Measurements from ENCODE around the gene ZNF280C. TPM values are rescaled to one million over a fixed set of nuclear protein-coding genes. Genes with fewer than 3 reads are reported as not detected.

Gene ZNF280C
- total RNA-seq, 2 donors from 2014 or later: 2.1 to 2.4 TPM

GRCh38 chrX:130267956-130268448, 697 bp downstream of the ZNF280C start:
- intact Hi-C loops (cut with DNase I): no loop called here
- no peak for DNase-seq
- H3K4me1 ChIP-seq: no peaks in the 10 kb centered on the region

GRCh38 chrX:130264573-130264972, 4.1 kb downstream of the ZNF280C start:
- H3K9me3 ChIP-seq: no peaks in the 10 kb centered on the region
- H3K27me3 ChIP-seq: no peaks in the 10 kb centered on the region
- no peak overlapping the region for H3K27ac ChIP-seq
- DNase-seq: no peak
- H3K36me3 ChIP-seq: no peaks in the 10 kb centered on the region
- intact Hi-C loops (cut with DNase I): no loop called here
- H3K4me1 ChIP-seq: no peaks in the 10 kb centered on the region
- H3K9ac ChIP-seq (ENCODE audit: low read depth in 2 of 2, low read length in 2 of 2): no peak overlapping the region
- no peak overlapping the region for H3K4me3 ChIP-seq
- no peak for TF ChIP-seq CTCF (IDR thresholded peaks at IDR 0.05)

More at GRCh38 chrX:130267956-130268448, 697 bp downstream of the ZNF280C start:
- TF ChIP-seq CTCF (IDR thresholded peaks at IDR 0.05): no peak
- peak overlapping the region; percentile 55 to 60 for H3K9ac ChIP-seq (ENCODE audit: low read depth in 2 of 2, low read length in 2 of 2)
- H3K9me3 ChIP-seq: no peaks in the 10 kb centered on the region
- H3K27me3 ChIP-seq: no peaks in the 10 kb centered on the region
- no peaks in the 10 kb centered on the region for H3K36me3 ChIP-seq
- H3K4me3 ChIP-seq: peak overlapping the region; percentile 49
- peak overlapping the region; percentile 66 for H3K27ac ChIP-seq

GRCh38 chrX:130263016-130263415, 5.7 kb downstream of the ZNF280C start:
- no peaks in the 10 kb centered on the region for H3K9me3 ChIP-seq
- H3K9ac ChIP-seq (ENCODE audit: low read depth in 2 of 2, low read length in 2 of 2): no peak overlapping the region
- intact Hi-C loops (cut with DNase I): no loop called here
- H3K4me3 ChIP-seq: no peak overlapping the region
- no peak overlapping the region for H3K27ac ChIP-seq
- H3K27me3 ChIP-seq: no peaks in the 10 kb centered on the region
- DNase-seq: no peak
- no peaks in the 10 kb centered on the region for H3K4me1 ChIP-seq
- TF ChIP-seq CTCF (IDR thresholded peaks at IDR 0.05): no peak
- H3K36me3 ChIP-seq: no peaks in the 10 kb centered on the region

- Histone ChIP-seq H3K4me1 (no peaks in the 10 kb centered on the region), H3K36me3 (no peaks in the 10 kb centered on the region), H3K9me3 (no peaks in the 10 kb centered on the region), H3K9ac (ENCODE audit: low read depth in 2 of 2, low read length in 2 of 2) (no peak overlapping the region), H3K27ac (no peak overlapping the region), H3K27me3 (no peaks in the 10 kb centered on the region), H3K4me3 (no peak overlapping the region)
- TF ChIP-seq CTCF (IDR thresholded peaks at IDR 0.05): no peak
- no peak for DNase-seq
- intact Hi-C loops (cut with DNase I): no loop called here
These were observed 6.5 kb downstream of the ZNF280C start for GRCh38 chrX:130262231-130262630.

- no peak for DNase-seq
- H3K36me3 ChIP-seq: no peaks in the 10 kb centered on the region
- H3K4me3 ChIP-seq: no peak overlapping the region
- no peak overlapping the region for H3K9ac ChIP-seq (ENCODE audit: low read depth in 2 of 2, low read length in 2 of 2)
- no peaks in the 10 kb centered on the region for H3K4me1 ChIP-seq
- H3K9me3 ChIP-seq: no peaks in the 10 kb centered on the region
- H3K27ac ChIP-seq: no peak overlapping the region
- no peaks in the 10 kb centered on the region for H3K27me3 ChIP-seq
- intact Hi-C loops (cut with DNase I): no loop called here
- no peak for TF ChIP-seq CTCF (IDR thresholded peaks at IDR 0.05)
These were observed 7.3 kb downstream of the ZNF280C start for GRCh38 chrX:130261296-130261893.
